DLD1 (cell line): Measurements from ENCODE around the gene C14orf180.
"Not testable (repeated sequence)": the region's sequence is repeated elsewhere in the genome, so short reads cannot be mapped to it uniquely, and the experiment has no call there.

ENCODE experiments used
- in situ Hi-C: cut with HindIII; loops from 2 replicates; pipeline ENCODE4 v1.10.0; 2017; ENCODE audit warnings: low sequenced_read_pairs

C14orf180 gene

GRCh38 chr14:104602315-104602932, 22.9 kb downstream of the C14orf180 start:
- in situ Hi-C loops = no loop called here

- in situ Hi-C loops = no loop called here
These were observed 23.4 kb downstream of the C14orf180 start for GRCh38 chr14:104602933-104603325.

- in situ Hi-C loops = no loop called here
These were observed 24.3 kb downstream of the C14orf180 start for GRCh38 chr14:104603711-104604401.

- in situ Hi-C loops = no loop called here
These were observed 25.2 kb downstream of the C14orf180 start, which contains the start of gene TMEM179 for GRCh38 chr14:104604458-104605449. TSS of gene TMEM179 (minus strand) at chr14:104604772. CDS start at chr14:104604741, 31 bp downstream.

- in situ Hi-C loops = no loop called here
These were observed 30.1 kb downstream of the C14orf180 start for GRCh38 chr14:104609666-104610065.

GRCh38 chr14:104610749-104611310, 31.3 kb downstream of the C14orf180 start:
- in situ Hi-C loops = no loop called here

- in situ Hi-C loops = no loop called here
These were observed 32.3 kb downstream of the C14orf180 start for GRCh38 chr14:104611881-104612280.

- in situ Hi-C loops = no loop called here
These were observed 34.7 kb downstream of the C14orf180 start for GRCh38 chr14:104614126-104614812.

GRCh38 chr14:104624939-104625338, 45.4 kb downstream of the C14orf180 start:
- in situ Hi-C loops = loop anchor here (5.0 kb wide), 1 partner anchor 33 kb away; no protein-coding TSS in a partner anchor

- in situ Hi-C loops = no loop called here
These were observed 53.2 kb downstream of the C14orf180 start for GRCh38 chr14:104632781-104633180.

GRCh38 chr14:104633276-104634137, 53.9 kb downstream of the C14orf180 start:
- in situ Hi-C loops = no loop called here

- in situ Hi-C loops = no loop called here
These were observed 54.7 kb downstream of the C14orf180 start for GRCh38 chr14:104634138-104634760.

- in situ Hi-C loops = no loop called here
These were observed 55.5 kb downstream of the C14orf180 start for GRCh38 chr14:104634886-104635570.

- in situ Hi-C loops = no loop called here
These were observed 56.2 kb downstream of the C14orf180 start for GRCh38 chr14:104635717-104636116.

GRCh38 chr14:104636131-104636530, 56.6 kb downstream of the C14orf180 start:
- in situ Hi-C loops = no loop called here

- in situ Hi-C loops = not testable (repeated sequence)
These were observed 57.4 kb downstream of the C14orf180 start for GRCh38 chr14:104636846-104637545.

- in situ Hi-C loops = no loop called here
These were observed 58.0 kb downstream of the C14orf180 start for GRCh38 chr14:104637546-104638003.

GRCh38 chr14:104638190-104638589, 58.6 kb downstream of the C14orf180 start:
- in situ Hi-C loops = no loop called here
